ENCODE data around the gene MGAT5. TPM values are rescaled to one million over a fixed set of nuclear protein-coding genes. Genes with fewer than 3 reads are reported as not detected.

The MGAT5 gene
- total RNA-seq, 2 experiments from 2014 or later, result 36.9 to 42.2 TPM

- H3K4me1 Mint-ChIP-seq (ENCODE audit: low read depth), result peaks cover 6% of the 10 kb centered on the region
- TF ChIP-seq CTCF (IDR thresholded peaks at IDR 0.05), result peak; percentile 64
- no peaks in the 10 kb centered on the region for H3K9me3 Mint-ChIP-seq
- H3K27ac Mint-ChIP-seq, result no peak overlapping the region
- POLR2A ChIA-PET, result interaction anchor here (1.0 to 1.8 kb wide), 5 partner anchors 8 to 89 kb away, joined by 3 to 5 read pairs (median 4); no protein-coding TSS in a partner anchor
- peak; percentile 92 for ATAC-seq
- H3K27me3 Mint-ChIP-seq, result no peaks in the 10 kb centered on the region
- intact Hi-C loops (cut with micrococcal nuclease), result loop anchor here (5.0 kb wide), 1 partner anchor 90 kb away; no protein-coding TSS in a partner anchor
- H3K36me3 Mint-ChIP-seq (ENCODE audit: low read depth), result no peaks in the 10 kb centered on the region
- H3K4me3 Mint-ChIP-seq, result no peak overlapping the region
- DNase-seq, result peak; percentile 80
- CTCF ChIA-PET, result interaction anchor here (0.7 to 4.4 kb wide), 35 partner anchors 10 to 244 kb away, joined by 3 to 95 read pairs (median 4); no protein-coding TSS in a partner anchor
Observed at GRCh38 chr2:134207589-134208209, 46.2 kb upstream of the MGAT5 start.

GRCh38 chr2:134208825-134209224 is 45.0 kb upstream of the MGAT5 start:
- ATAC-seq (no peak), DNase-seq (no peak)
- no peak overlapping the region for H3K4me3 Mint-ChIP-seq
- no peak for TF ChIP-seq CTCF (IDR thresholded peaks at IDR 0.05)
- no peaks in the 10 kb centered on the region for H3K36me3 Mint-ChIP-seq (ENCODE audit: low read depth)
- peaks cover 9% of the 10 kb centered on the region for H3K4me1 Mint-ChIP-seq (ENCODE audit: low read depth)
- no peaks in the 10 kb centered on the region for H3K27me3 Mint-ChIP-seq
- CTCF ChIA-PET, result interaction anchor here (1.0 to 4.4 kb wide), 10 partner anchors 9 to 204 kb away, joined by 4 to 95 read pairs (median 10); no protein-coding TSS in a partner anchor
- H3K9me3 Mint-ChIP-seq, result no peaks in the 10 kb centered on the region
- intact Hi-C loops (cut with micrococcal nuclease), result loop anchor here (5.0 kb wide), 1 partner anchor 92 kb away; no protein-coding TSS in a partner anchor
- POLR2A ChIA-PET, result interaction anchor here (1.0 kb wide), 1 partner anchor 90 kb away, joined by 4 read pairs; no protein-coding TSS in a partner anchor
- no peak overlapping the region for H3K27ac Mint-ChIP-seq

- ChIA-PET POLR2A (interaction anchor here (0.7 kb wide), 2 partner anchors 28 to 75 kb away, joined by 3 read pairs; no protein-coding TSS in a partner anchor), CTCF (interaction anchor here (0.7 to 1.0 kb wide), 2 partner anchors 11 to 95 kb away, joined by 3 read pairs; no protein-coding TSS in a partner anchor)
- TF ChIP-seq CTCF (IDR thresholded peaks at IDR 0.05), result no peak
- intact Hi-C loops (cut with micrococcal nuclease), result no loop called here
- H3K27ac Mint-ChIP-seq, result no peak overlapping the region
- H3K4me3 Mint-ChIP-seq, result no peak overlapping the region
- H3K9me3 Mint-ChIP-seq, result peaks cover 3% of the 10 kb centered on the region
- DNase-seq (no peak), ATAC-seq (no peak)
- H3K36me3 Mint-ChIP-seq (ENCODE audit: low read depth), result peaks cover 7% of the 10 kb centered on the region
- no peaks in the 10 kb centered on the region for H3K27me3 Mint-ChIP-seq
- peaks cover 32% of the 10 kb centered on the region for H3K4me1 Mint-ChIP-seq (ENCODE audit: low read depth)
Observed at GRCh38 chr2:134212746-134213145, 41.1 kb upstream of the MGAT5 start.

- H3K36me3 Mint-ChIP-seq (ENCODE audit: low read depth), result peaks cover 7% of the 10 kb centered on the region
- H3K4me3 Mint-ChIP-seq, result no peak overlapping the region
- POLR2A ChIA-PET, result interaction anchor here (0.8 to 3.8 kb wide), 7 partner anchors 9 to 95 kb away, joined by 3 to 28 read pairs (median 4); no protein-coding TSS in a partner anchor
- DNase-seq (no peak), ATAC-seq (no peak)
- peak overlapping the region; percentile 92 for H3K27ac Mint-ChIP-seq
- CTCF ChIA-PET, result interaction anchor here (0.7 to 6.8 kb wide), 13 partner anchors 9 to 196 kb away, joined by 3 to 62 read pairs (median 5); no protein-coding TSS in a partner anchor
- peaks cover 63% of the 10 kb centered on the region for H3K4me1 Mint-ChIP-seq (ENCODE audit: low read depth)
- H3K9me3 Mint-ChIP-seq, result peaks cover 3% of the 10 kb centered on the region
- intact Hi-C loops (cut with micrococcal nuclease), result loop anchor here (5.0 kb wide), 3 partner anchors 36 to 66 kb away; partner anchors contain the start of gene MGAT5
- TF ChIP-seq CTCF (IDR thresholded peaks at IDR 0.05), result no peak
- no peaks in the 10 kb centered on the region for H3K27me3 Mint-ChIP-seq
Observed at GRCh38 chr2:134216152-134216829, 37.6 kb upstream of the MGAT5 start.
